SW 1271 (cell line): ENCODE results near the gene GTF2IRD2.
"Not testable (repeated sequence)": the region's sequence is repeated elsewhere in the genome, so short reads cannot be mapped to it uniquely, and the experiment has no call there.

Experiments
- DNase-seq, 2 experiments: peaks; one replicate each; lab custom pipeline; 2025; lab: John Stamatoyannopoulos, UW

Gene GTF2IRD2

GRCh38 chr7:74788369-74789150 is 62.8 kb downstream of the GTF2IRD2 start:
- peak in 1 of 2 experiments; percentile 65 for DNase-seq

- DNase-seq: not testable (repeated sequence)
Measured at GRCh38 chr7:74783595-74783994, 67.8 kb downstream of the GTF2IRD2 start.

- DNase-seq: not testable (repeated sequence)
Measured at GRCh38 chr7:74781746-74782145, 69.7 kb downstream of the GTF2IRD2 start.

GRCh38 chr7:74779053-74779452 is 72.4 kb downstream of the GTF2IRD2 start:
- DNase-seq: not testable (repeated sequence)

GRCh38 chr7:74775111-74775510 is 76.3 kb downstream of the GTF2IRD2 start:
- DNase-seq: not testable (repeated sequence)

GRCh38 chr7:74773760-74774750 is 77.3 kb downstream of the GTF2IRD2 start, which contains the start of gene NCF1:
TSS of gene NCF1 (plus strand) at chr7:74774011. CDS start at chr7:74774032, 21 bp downstream.
- not testable (repeated sequence) for DNase-seq

GRCh38 chr7:74772093-74772492 is 79.3 kb downstream of the GTF2IRD2 start:
- DNase-seq: not testable (repeated sequence)

GRCh38 chr7:74770062-74770461 is 81.3 kb downstream of the GTF2IRD2 start:
- not testable (repeated sequence) for DNase-seq

GRCh38 chr7:74766991-74767390 is 84.4 kb downstream of the GTF2IRD2 start:
- DNase-seq: not testable (repeated sequence)

- not testable (repeated sequence) for DNase-seq
Measured at GRCh38 chr7:74766509-74766908, 84.9 kb downstream of the GTF2IRD2 start.

GRCh38 chr7:74765205-74765918 is 86.0 kb downstream of the GTF2IRD2 start:
- DNase-seq: not testable (repeated sequence)

- DNase-seq: not testable (repeated sequence)
Measured at GRCh38 chr7:74758982-74759381, 92.4 kb downstream of the GTF2IRD2 start.

- not testable (repeated sequence) for DNase-seq
Measured at GRCh38 chr7:74758268-74758667, 93.1 kb downstream of the GTF2IRD2 start.

GRCh38 chr7:74756673-74757072 is 94.7 kb downstream of the GTF2IRD2 start:
- not testable (repeated sequence) for DNase-seq

- not testable (repeated sequence) for DNase-seq
Measured at GRCh38 chr7:74753921-74754482, 97.4 kb downstream of the GTF2IRD2 start.
